Activated T-cell treated with anti-CD3 and anti-CD28 coated beads for 1 hour (primary cell): ENCODE measurements around the gene RPL27A.
A peak's percentile ranks its signal among the peaks of the same experiment; 100 is the strongest.

Experiments used
- DNase-seq: peaks from one replicate; pipeline ENCODE4 v3.0.0-alpha.2; 2020; ENCODE audit warnings: low read depth

The RPL27A gene

GRCh38 chr11:8674859-8675258 lies 7.7 kb upstream of the RPL27A start:
- no peak for DNase-seq

- no peak for DNase-seq
These were observed 6.1 kb upstream of the RPL27A start for GRCh38 chr11:8676458-8676857.

DNA sequence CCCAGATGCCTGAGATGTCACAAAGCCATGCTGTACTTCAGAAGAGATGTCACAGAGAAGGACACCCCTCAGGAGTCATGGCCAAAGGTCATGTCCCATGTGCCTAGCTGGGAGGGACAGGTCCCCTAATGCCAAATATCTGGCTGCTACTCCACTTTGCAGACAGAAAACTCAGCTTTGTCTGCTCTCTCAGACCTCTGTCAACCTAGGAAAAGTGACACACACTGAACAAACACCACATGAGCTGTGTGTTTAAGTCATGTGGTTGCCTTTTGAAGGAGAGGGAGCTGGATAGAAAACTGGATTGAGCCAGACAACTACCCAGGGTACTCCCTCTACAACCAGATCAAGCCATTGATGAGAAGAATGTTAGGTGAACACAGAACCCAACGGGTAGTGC lies 3.6 kb upstream of the RPL27A start:
- DNase-seq = no peak

DNA sequence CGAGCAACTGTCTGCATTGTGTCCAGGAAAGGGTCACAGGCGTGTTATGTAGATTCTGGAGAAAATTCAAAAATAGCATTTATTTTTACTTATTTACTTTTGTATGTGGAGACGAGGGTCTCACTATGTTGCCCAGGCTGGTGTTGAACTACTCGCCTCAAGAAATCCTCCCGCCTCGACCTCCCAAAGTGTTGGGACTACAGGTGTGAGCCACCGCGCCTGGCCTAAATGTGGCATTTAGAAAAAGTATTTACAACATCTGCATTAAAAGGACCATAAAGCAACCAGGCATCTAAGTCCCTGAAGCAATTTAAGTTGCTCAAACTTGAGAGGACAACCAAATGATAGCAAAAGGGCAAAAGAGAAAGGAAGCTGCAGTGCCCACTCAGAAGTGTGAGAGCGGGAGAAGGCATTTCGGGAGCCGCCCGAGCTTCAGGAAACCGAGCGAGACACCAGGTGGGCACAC lies 722 bp upstream of the RPL27A start:
- DNase-seq = no peak

DNA sequence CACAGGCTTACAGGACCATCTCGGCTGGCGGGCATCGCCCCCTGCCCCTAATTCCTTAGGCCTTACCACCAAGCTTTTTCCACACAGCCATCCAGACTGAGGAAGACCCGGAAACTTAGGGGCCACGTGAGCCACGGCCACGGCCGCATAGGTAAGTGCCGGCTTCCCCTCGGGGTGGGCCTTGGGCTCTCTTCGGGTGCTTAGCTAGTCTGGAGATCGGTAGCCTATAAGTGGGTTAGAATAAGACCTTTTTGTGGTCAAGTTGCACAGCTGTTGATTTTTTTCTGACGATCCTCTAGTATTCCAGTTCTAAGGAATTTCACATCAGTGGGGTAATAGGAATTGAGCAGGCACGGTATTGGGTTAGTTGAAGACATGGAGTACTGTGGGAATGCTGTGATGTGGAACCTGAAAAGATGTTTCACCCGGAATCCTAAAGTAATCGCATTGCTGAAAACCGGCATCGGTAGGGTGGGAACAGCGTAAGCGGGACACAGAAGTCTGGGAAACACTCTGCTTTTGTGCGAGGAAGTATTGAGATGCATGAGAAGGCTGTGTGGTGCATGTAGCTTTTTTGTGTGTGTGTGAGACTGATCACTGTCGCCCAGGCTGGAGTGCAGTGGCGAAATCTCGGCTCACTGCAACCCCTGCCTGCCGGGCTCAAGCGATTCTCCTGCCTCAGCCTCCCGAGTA lies 669 bp downstream of the RPL27A start:
- DNase-seq = no peak

- no peak for DNase-seq
These were observed 2.2 kb downstream of the RPL27A start for GRCh38 chr11:8684600-8685290.

- no peak for DNase-seq
These were observed 2.7 kb downstream of the RPL27A start for GRCh38 chr11:8685306-8685705.

DNA sequence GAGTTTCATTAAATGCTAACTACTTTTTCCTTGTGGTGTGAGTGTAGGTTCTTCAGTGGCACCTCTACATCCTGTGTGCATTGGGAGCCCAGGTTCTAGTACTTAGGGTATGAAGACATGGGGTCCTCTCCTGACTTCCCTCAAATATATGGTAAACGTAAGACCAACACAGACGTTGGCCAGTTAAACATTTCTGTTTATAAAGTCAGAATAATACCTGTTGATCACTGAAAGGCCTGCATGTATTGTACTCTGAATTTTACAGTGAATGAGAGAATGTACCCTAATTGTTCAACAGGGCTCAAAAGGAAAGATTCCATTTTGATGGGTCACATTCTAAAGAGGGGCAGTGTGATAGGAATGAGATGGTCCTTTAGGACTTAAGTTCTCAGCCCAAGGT lies 3.2 kb downstream of the RPL27A start:
- no peak for DNase-seq

- DNase-seq = no peak
These were observed 3.7 kb downstream of the RPL27A start for GRCh38 chr11:8686325-8686724.

GRCh38 chr11:8688414-8689362 lies 6.1 kb downstream of the RPL27A start:
- DNase-seq = peak; percentile 66

DNA sequence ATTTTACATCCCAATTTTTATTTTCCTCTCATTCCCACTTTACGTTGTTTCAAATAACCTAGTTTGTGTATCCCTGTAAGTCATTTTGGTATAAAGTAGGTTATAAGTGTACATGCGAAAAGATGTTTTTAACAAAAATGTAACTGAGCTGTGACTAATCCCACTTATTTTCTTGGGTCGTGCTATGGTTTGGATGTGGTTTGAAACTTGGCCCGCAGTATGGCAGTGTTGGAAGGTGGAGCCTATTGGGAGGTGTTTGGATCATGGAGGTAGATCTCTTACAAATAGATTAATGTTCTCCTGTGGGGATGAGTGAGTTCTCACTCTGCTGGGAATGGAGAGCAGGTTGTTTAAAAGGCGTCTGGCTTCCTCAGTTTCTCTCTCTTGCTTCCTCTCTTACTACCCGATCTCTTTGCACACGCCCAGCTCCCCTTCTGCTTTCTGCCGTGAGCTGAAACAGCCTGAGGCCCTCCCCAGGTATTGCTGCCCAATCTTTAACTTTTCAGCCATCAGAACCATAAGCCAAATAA lies 7.2 kb downstream of the RPL27A start:
- no peak for DNase-seq

GRCh38 chr11:8690374-8691342 lies 8.1 kb downstream of the RPL27A start:
- no peak for DNase-seq

DNA sequence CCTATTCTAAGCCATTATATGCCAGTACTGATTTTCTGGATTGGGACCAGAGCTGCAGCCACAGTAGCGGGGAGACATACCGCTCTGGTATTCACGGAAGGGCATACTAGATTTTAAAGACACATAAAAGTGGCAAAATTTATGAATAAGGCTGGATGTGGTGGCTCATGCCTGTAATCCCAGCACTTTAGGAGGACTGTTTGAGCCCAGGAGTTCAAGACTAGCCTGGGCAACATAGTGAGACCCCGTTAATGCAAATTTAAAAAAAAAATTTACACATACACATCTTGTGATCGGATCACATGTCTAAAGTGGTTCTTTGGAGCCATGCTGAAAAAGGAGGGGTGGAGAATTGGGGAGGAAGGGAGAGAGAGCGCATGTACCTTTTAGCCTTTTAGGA lies 9.0 kb downstream of the RPL27A start:
- no peak for DNase-seq

DNA sequence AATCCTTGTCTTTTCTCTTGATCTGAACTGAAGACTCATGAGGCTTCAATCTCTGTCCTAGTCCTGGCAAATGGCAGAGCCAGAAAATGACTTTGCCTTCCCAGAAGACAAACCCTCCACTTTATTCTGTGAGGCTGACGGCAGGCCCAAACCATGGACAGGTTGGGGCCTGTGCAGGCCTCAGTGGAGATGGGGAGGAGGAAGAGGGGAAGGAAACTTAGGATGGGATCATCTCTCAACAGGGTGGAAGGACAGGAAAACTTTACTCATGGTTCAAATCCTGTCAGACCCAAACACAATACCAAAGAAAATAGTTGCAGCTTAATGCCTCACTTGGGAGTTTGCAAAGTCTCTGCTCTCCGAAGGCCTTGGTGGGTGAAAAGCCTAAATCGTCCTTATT lies 9.8 kb downstream of the RPL27A start:
- no peak for DNase-seq

DNA sequence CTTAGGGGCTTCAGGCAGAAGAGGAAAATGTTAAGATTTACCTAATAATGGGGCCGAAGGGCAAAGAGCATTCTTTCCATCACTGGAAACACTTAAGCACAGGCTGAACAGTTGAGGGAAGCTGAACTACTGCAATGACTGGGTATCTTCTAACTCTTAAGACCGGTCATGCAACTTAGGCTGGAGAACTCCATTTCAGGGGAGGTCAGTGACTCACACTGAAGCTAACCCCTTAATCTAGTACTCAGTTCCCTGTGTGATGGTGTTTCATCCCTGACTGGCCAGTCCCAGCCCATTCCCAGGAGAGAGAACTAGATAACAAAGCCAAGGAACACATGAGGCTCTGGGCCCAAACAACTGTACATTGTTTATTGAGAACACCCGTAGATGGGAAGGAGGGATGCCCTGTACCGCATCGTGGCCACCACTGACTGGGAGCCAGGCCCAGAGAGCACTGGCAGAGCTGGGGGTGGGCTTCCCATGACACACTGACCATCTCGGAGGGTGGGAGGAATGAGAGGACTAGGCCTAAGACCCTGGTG lies 10.5 kb downstream of the RPL27A start:
- DNase-seq = no peak

DNA sequence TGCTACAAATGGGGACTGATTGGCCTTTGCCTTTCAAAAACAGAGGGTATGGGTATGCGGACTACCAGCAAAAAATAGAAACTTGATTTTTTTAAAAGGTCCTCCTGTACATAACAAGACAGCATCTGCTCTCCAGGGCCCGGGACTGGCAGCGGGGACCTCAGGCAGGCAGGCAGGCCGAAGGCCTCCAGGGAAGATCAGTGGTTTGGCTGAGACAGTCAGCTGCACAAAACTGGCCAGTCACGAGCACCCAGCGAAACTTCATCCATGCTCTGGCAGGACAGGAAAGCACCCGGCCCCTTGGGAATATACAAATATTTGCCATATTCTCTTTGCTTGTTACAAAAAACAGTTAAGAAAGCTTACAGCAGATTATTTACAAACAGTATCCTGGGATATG lies 11.0 kb downstream of the RPL27A start:
- no peak for DNase-seq

- no peak for DNase-seq
These were observed 11.5 kb downstream of the RPL27A start for GRCh38 chr11:8694137-8694536.

- no peak for DNase-seq
These were observed 14.5 kb downstream of the RPL27A start for GRCh38 chr11:8697054-8697453.

- DNase-seq = no peak
These were observed 15.8 kb downstream of the RPL27A start for GRCh38 chr11:8698379-8698851.

- no peak for DNase-seq
These were observed 16.4 kb downstream of the RPL27A start for GRCh38 chr11:8698917-8699441.

GRCh38 chr11:8699903-8700302 lies 17.3 kb downstream of the RPL27A start:
- DNase-seq = no peak
